NB4 (cell line): ENCODE results near the gene RPL18.
A peak's percentile ranks its signal among the peaks of the same experiment; 100 is the strongest.

ENCODE experiments used
- DNase-seq: peaks from one replicate; pipeline ENCODE4 v3.0.0; 2010; ENCODE audit warnings: low read depth
- H3K4me3 ChIP-seq: one replicate; pipeline ENCODE4 v1.5.1; 2011; ENCODE audit warnings: mild to moderate bottlenecking, low read depth, low read length, moderate library complexity
- CTCF ChIP-seq: IDR thresholded peaks from one replicate; pipeline ENCODE4 v1.5.1; 2012; ENCODE audit warnings: low read depth, low read length
- MAX ChIP-seq: IDR thresholded peaks from 2 replicates; pipeline ENCODE4 v1.6.1; 2011; ENCODE audit warnings: low read depth, low read length
- MYC ChIP-seq: IDR thresholded peaks from 2 replicates; pipeline ENCODE4 v1.6.1; 2011; ENCODE audit warnings: low read depth, low read length
- POLR2A ChIP-seq: IDR thresholded peaks from 2 replicates; pipeline ENCODE4 v1.6.1; 2011; ENCODE audit warnings: mild to moderate bottlenecking; ENCODE audit not compliant: insufficient read length; ENCODE audit errors: extremely low read depth

Gene RPL18

GRCh38 chr19:48575931-48576622 is 42.9 kb downstream of the RPL18 start:
- TF ChIP-seq MYC: no peak
- TF ChIP-seq POLR2A: no peak
- no peak for TF ChIP-seq MAX
- no peak for TF ChIP-seq CTCF

GRCh38 chr19:48573163-48573505 is 45.8 kb downstream of the RPL18 start:
- DNase-seq: no peak
- H3K4me3 ChIP-seq: no peak overlapping the region
- TF ChIP-seq POLR2A (no peak), MYC (no peak), CTCF (no peak), MAX (no peak)

More at GRCh38 chr19:48575931-48576622, 42.9 kb downstream of the RPL18 start:
- no peak overlapping the region for H3K4me3 ChIP-seq
- DNase-seq: no peak

- no peak for DNase-seq
- no peak overlapping the region for H3K4me3 ChIP-seq
- TF ChIP-seq MYC (no peak), MAX (no peak), CTCF (no peak), POLR2A (no peak)
Measured at GRCh38 chr19:48571378-48572162, 47.4 kb downstream of the RPL18 start.

GRCh38 chr19:48569814-48570213 is 49.2 kb downstream of the RPL18 start:
- no peak overlapping the region for H3K4me3 ChIP-seq
- DNase-seq: no peak
- TF ChIP-seq MYC: no peak
- TF ChIP-seq MAX: no peak
- no peak for TF ChIP-seq CTCF
- no peak for TF ChIP-seq POLR2A

GRCh38 chr19:48568345-48568886 is 50.6 kb downstream of the RPL18 start:
- peak; percentile 93 for DNase-seq
- no peak overlapping the region for H3K4me3 ChIP-seq
- TF ChIP-seq MAX: peak; percentile 33; the same call in 1 of the 2 replicates
- TF ChIP-seq POLR2A: no peak
